SJCRH30 (cell line): ENCODE results near the gene ANKRD62. TPM values are rescaled to one million over a fixed set of nuclear protein-coding genes. Genes with fewer than 3 reads are reported as not detected.
"Not testable (repeated sequence)": the region's sequence is repeated elsewhere in the genome, so short reads cannot be mapped to it uniquely, and the experiment has no call there.

ENCODE experiments used
- DNase-seq, 2 experiments: peaks; one replicate each; pipeline ENCODE4 v3.0.0-alpha.2; 2015 to 2020
- H3K27ac ChIP-seq: fragments of 250-450 bp; sonication (Bioruptor Pico); 2 replicates; pipeline ENCODE4 v1.5.1; 2020; ENCODE audit warnings: mild to moderate bottlenecking, moderate library complexity
- H3K27me3 ChIP-seq: fragments of 250-450 bp; sonication (Bioruptor Pico); 2 replicates; pipeline ENCODE4 v1.5.1; 2020; ENCODE audit warnings: mild to moderate bottlenecking, moderate library complexity
- H3K36me3 ChIP-seq: fragments of 250-450 bp; sonication (Bioruptor Pico); 2 replicates; pipeline ENCODE4 v1.5.1; 2020; ENCODE audit warnings: mild to moderate bottlenecking, moderate library complexity
- H3K4me1 ChIP-seq: fragments of 250-450 bp; sonication (Bioruptor Pico); 2 replicates; pipeline ENCODE4 v1.5.1; 2020; ENCODE audit warnings: mild to moderate bottlenecking, moderate library complexity
- H3K4me3 ChIP-seq: fragments of 250-450 bp; sonication (Bioruptor Pico); 2 replicates; pipeline ENCODE4 v1.5.1; 2020; ENCODE audit warnings: mild to moderate bottlenecking, moderate library complexity
- H3K9me3 ChIP-seq: fragments of 250-450 bp; sonication (Bioruptor Pico); replicated peaks from 2 replicates; pipeline ENCODE4 v1.5.1; 2020; ENCODE audit warnings: mild to moderate bottlenecking, moderate library complexity
- total RNA-seq: library from RNA; depleted of rRNA; stranded (reverse); fragments of >200 nt; shearing (Covaris generic); gene quantifications from 2 replicates; pipeline ENCODE4 v1.2.3, GENCODE V29; 2014

ANKRD62 gene
- total RNA-seq, 1 experiment from 2014 or later, result not detected

- H3K27ac ChIP-seq, result no peak overlapping the region
- H3K4me3 ChIP-seq, result no peak overlapping the region
- no peak for DNase-seq
- H3K36me3 ChIP-seq, result no peaks in the 10 kb centered on the region
- no peaks in the 10 kb centered on the region for H3K9me3 ChIP-seq
- H3K27me3 ChIP-seq, result no peaks in the 10 kb centered on the region
- no peaks in the 10 kb centered on the region for H3K4me1 ChIP-seq
These were observed 8.6 kb downstream of the ANKRD62 start for GRCh38 chr18:12102136-12102842.

GRCh38 chr18:12106471-12106870 lies 12.8 kb downstream of the ANKRD62 start:
- Histone ChIP-seq H3K36me3 (no peaks in the 10 kb centered on the region), H3K4me1 (no peaks in the 10 kb centered on the region), H3K27ac (no peak overlapping the region), H3K4me3 (no peak overlapping the region), H3K9me3 (no peaks in the 10 kb centered on the region), H3K27me3 (no peaks in the 10 kb centered on the region)
- no peak for DNase-seq

GRCh38 chr18:12109836-12110235 lies 16.2 kb downstream of the ANKRD62 start:
- no peak overlapping the region for H3K4me3 ChIP-seq

GRCh38 chr18:12113999-12114646 lies 20.5 kb downstream of the ANKRD62 start:
- DNase-seq, result no peak
- H3K4me3 ChIP-seq, result no peak overlapping the region
- no peaks in the 10 kb centered on the region for H3K36me3 ChIP-seq
- no peaks in the 10 kb centered on the region for H3K4me1 ChIP-seq
- H3K27me3 ChIP-seq, result no peaks in the 10 kb centered on the region
- no peak overlapping the region for H3K27ac ChIP-seq
- H3K9me3 ChIP-seq, result no peaks in the 10 kb centered on the region

More at GRCh38 chr18:12109836-12110235, 16.2 kb downstream of the ANKRD62 start:
- H3K27ac ChIP-seq, result no peak overlapping the region
- H3K36me3 ChIP-seq, result no peaks in the 10 kb centered on the region
- no peaks in the 10 kb centered on the region for H3K9me3 ChIP-seq
- H3K4me1 ChIP-seq, result no peaks in the 10 kb centered on the region
- DNase-seq, result no peak
- H3K27me3 ChIP-seq, result no peaks in the 10 kb centered on the region

GRCh38 chr18:12119358-12119757 lies 25.7 kb downstream of the ANKRD62 start:
- Histone ChIP-seq H3K27ac (no peak overlapping the region), H3K4me1 (no peaks in the 10 kb centered on the region), H3K27me3 (no peaks in the 10 kb centered on the region), H3K9me3 (no peaks in the 10 kb centered on the region), H3K36me3 (no peaks in the 10 kb centered on the region), H3K4me3 (no peak overlapping the region)
- no peak for DNase-seq

- Histone ChIP-seq H3K27me3 (no peaks in the 10 kb centered on the region), H3K9me3 (no peaks in the 10 kb centered on the region), H3K4me3 (no peak overlapping the region), H3K36me3 (no peaks in the 10 kb centered on the region), H3K4me1 (no peaks in the 10 kb centered on the region), H3K27ac (no peak overlapping the region)
- DNase-seq, result peak in 1 of 2 experiments; percentile 3
These were observed 27.8 kb downstream of the ANKRD62 start for GRCh38 chr18:12121175-12122042.

GRCh38 chr18:12122043-12122389 lies 28.4 kb downstream of the ANKRD62 start:
- not testable (repeated sequence) for DNase-seq, H3K36me3 ChIP-seq

GRCh38 chr18:12127647-12128046 lies 34.0 kb downstream of the ANKRD62 start:
- not testable (repeated sequence) for H3K9me3 ChIP-seq, H3K4me3 ChIP-seq, H3K4me1 ChIP-seq, H3K27ac ChIP-seq, H3K27me3 ChIP-seq, DNase-seq, H3K36me3 ChIP-seq

More at GRCh38 chr18:12122043-12122389, 28.4 kb downstream of the ANKRD62 start:
- H3K4me3 ChIP-seq, H3K27ac ChIP-seq, H3K4me1 ChIP-seq, H3K27me3 ChIP-seq, H3K9me3 ChIP-seq: not testable (repeated sequence)

GRCh38 chr18:12138831-12139230 lies 45.2 kb downstream of the ANKRD62 start:
- not testable (repeated sequence) for H3K27ac ChIP-seq, H3K4me1 ChIP-seq, H3K4me3 ChIP-seq, H3K27me3 ChIP-seq, H3K9me3 ChIP-seq, H3K36me3 ChIP-seq, DNase-seq

GRCh38 chr18:12140866-12141265 lies 47.2 kb downstream of the ANKRD62 start:
- not testable (repeated sequence) for H3K27me3 ChIP-seq, H3K9me3 ChIP-seq, H3K4me1 ChIP-seq, DNase-seq, H3K4me3 ChIP-seq, H3K36me3 ChIP-seq, H3K27ac ChIP-seq

- not testable (repeated sequence) for H3K27me3 ChIP-seq, DNase-seq, H3K4me1 ChIP-seq, H3K9me3 ChIP-seq, H3K4me3 ChIP-seq, H3K36me3 ChIP-seq, H3K27ac ChIP-seq
These were observed 48.1 kb downstream of the ANKRD62 start for GRCh38 chr18:12141778-12142177.

- DNase-seq, H3K36me3 ChIP-seq, H3K4me1 ChIP-seq, H3K27ac ChIP-seq, H3K27me3 ChIP-seq, H3K4me3 ChIP-seq, H3K9me3 ChIP-seq: not testable (repeated sequence)
These were observed 55.8 kb downstream of the ANKRD62 start for GRCh38 chr18:12149431-12149830.

GRCh38 chr18:12154361-12154760 lies 60.7 kb downstream of the ANKRD62 start:
- Histone ChIP-seq H3K36me3 (no peaks in the 10 kb centered on the region), H3K4me1 (no peaks in the 10 kb centered on the region), H3K27me3 (no peaks in the 10 kb centered on the region), H3K27ac (no peak overlapping the region), H3K4me3 (no peak overlapping the region), H3K9me3 (no peaks in the 10 kb centered on the region)
- DNase-seq, result no peak

GRCh38 chr18:12155996-12156395 lies 62.4 kb downstream of the ANKRD62 start:
- Histone ChIP-seq H3K27ac (no peak overlapping the region), H3K27me3 (no peaks in the 10 kb centered on the region), H3K9me3 (no peaks in the 10 kb centered on the region), H3K4me3 (no peak overlapping the region), H3K36me3 (no peaks in the 10 kb centered on the region), H3K4me1 (no peaks in the 10 kb centered on the region)
- DNase-seq, result no peak

GRCh38 chr18:12159446-12159845 lies 65.8 kb downstream of the ANKRD62 start:
- no peaks in the 10 kb centered on the region for H3K9me3 ChIP-seq
- no peaks in the 10 kb centered on the region for H3K36me3 ChIP-seq
- H3K27ac ChIP-seq, result no peak overlapping the region
- no peak for DNase-seq
- no peaks in the 10 kb centered on the region for H3K4me1 ChIP-seq
- no peaks in the 10 kb centered on the region for H3K27me3 ChIP-seq
- H3K4me3 ChIP-seq, result no peak overlapping the region
